ENCODE results near the gene FGF8. TPM values are rescaled to one million over a fixed set of nuclear protein-coding genes. Genes with fewer than 3 reads are reported as not detected.

FGF8 gene
- total and polyA plus RNA-seq, 4 donors: 0.08 TPM; not detected in 3

DNA sequence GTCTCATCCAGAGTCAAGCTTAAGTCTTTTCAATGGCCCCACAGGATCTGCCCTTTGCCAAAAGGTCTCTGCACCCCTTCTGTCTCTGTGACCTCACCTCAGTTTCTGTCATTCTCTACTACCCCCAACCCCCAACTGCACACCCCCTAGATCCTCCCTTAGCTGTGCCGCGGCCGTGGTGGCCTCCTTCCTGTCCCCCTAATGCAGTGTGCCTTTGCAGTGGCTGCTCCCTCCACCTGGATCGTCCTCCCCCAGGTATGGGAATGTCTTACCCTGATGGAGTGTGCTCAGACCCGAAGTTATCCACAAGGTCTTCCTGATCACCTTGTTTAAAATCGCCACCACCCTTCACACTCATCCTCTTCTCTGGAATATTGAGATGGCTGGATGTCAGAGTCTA, 9.6 kb downstream of the FGF8 start:
- H3K9me3 ChIP-seq (ENCODE audit: control insufficient read depth in 4 of 4, insufficient read depth in 3 of 4, low read length in 3 of 4): peaks cover 0 to 5% (median 0%) of the 10 kb centered on the region in 4 donors
- DNase-seq: no peak
- H3K4me3 ChIP-seq: no peak overlapping the region
- TF ChIP-seq, protein P1, sequence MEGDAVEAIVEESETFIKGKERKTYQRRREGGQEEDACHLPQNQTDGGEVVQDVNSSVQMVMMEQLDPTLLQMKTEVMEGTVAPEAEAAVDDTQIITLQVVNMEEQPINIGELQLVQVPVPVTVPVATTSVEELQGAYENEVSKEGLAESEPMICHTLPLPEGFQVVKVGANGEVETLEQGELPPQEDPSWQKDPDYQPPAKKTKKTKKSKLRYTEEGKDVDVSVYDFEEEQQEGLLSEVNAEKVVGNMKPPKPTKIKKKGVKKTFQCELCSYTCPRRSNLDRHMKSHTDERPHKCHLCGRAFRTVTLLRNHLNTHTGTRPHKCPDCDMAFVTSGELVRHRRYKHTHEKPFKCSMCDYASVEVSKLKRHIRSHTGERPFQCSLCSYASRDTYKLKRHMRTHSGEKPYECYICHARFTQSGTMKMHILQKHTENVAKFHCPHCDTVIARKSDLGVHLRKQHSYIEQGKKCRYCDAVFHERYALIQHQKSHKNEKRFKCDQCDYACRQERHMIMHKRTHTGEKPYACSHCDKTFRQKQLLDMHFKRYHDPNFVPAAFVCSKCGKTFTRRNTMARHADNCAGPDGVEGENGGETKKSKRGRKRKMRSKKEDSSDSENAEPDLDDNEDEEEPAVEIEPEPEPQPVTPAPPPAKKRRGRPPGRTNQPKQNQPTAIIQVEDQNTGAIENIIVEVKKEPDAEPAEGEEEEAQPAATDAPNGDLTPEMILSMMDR (IDR thresholded peaks at IDR 0.05; ENCODE audit: control extremely low read depth, extremely low read depth): no peak
- 73 to 79% methylated on average over 6 of the region's 6 CpGs for WGBS, 2 donors
- H3K27ac ChIP-seq (ENCODE audit: low read depth in 1 of 2, low read length in 1 of 2): no peak overlapping the region
- no peak for ATAC-seq (ENCODE audit: insufficient read depth, low FRiP score)
- no peaks in the 10 kb centered on the region for H3K36me3 ChIP-seq (ENCODE audit: control insufficient read depth in 4 of 4, insufficient read depth in 4 of 4, low read length in 4 of 4)
- H3K9ac ChIP-seq (ENCODE audit: insufficient read depth in 1 of 2, low read length in 2 of 2): no peak overlapping the region
- H3K27me3 ChIP-seq (ENCODE audit: control insufficient read depth in 3 of 3, insufficient read depth in 3 of 3, low read length in 2 of 3): peaks cover 5 to 27% (median 10%) of the 10 kb centered on the region in 3 donors
- peaks cover 0 to 12% (median 0%) of the 10 kb centered on the region in 5 donors for H3K4me1 ChIP-seq (ENCODE audit: control insufficient read depth in 5 of 5, insufficient read depth in 5 of 5, low read length in 5 of 5)

DNA sequence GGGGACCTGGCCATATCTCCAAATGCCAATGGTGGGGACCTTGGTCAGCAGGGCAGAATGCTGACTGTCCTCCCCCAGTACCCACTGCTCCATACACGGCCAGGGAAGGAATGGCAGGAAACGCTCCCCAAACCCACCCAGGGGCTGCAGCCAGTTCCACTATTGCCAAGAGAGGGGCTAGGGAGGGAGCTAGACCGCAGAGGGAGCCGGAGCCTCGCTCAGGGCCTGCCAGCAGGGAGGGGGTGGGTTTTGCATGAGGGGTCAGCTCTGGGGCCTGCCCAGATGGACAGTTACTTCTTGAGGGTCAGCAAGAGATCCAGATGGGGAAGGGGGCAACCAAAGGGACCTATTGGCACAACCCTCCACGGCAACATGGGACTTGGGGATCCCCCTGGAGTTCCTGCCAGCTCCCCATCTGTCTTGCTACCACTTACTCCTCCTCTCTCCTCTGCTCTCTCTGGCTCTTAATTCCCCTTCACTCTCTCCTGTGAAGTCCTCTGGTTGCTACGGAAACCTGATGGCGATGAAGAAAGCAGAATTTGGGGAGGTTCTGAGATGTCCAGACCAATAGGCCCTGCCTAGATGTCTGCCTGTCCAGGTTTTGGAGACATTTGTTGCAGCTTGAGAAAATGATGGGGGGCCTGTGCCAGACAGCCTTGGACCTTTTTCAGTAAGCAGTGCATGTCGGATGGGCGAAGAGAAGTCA, 12.6 kb downstream of the FGF8 start:
- WGBS, 2 donors: 83 to 88% methylated on average over 10 of the region's 10 CpGs
- no peak overlapping the region for H3K4me3 ChIP-seq
- peaks cover 0 to 14% (median 5%) of the 10 kb centered on the region in 3 donors for H3K27me3 ChIP-seq (ENCODE audit: control insufficient read depth in 3 of 3, insufficient read depth in 3 of 3, low read length in 2 of 3)
- TF ChIP-seq, protein P1 (IDR thresholded peaks at IDR 0.05; ENCODE audit: control extremely low read depth, extremely low read depth): no peak
- H3K4me1 ChIP-seq (ENCODE audit: control insufficient read depth in 5 of 5, insufficient read depth in 5 of 5, low read length in 5 of 5): peaks cover 0 to 12% (median 0%) of the 10 kb centered on the region in 5 donors
- peaks cover 0 to 1% (median 0%) of the 10 kb centered on the region in 4 donors for H3K9me3 ChIP-seq (ENCODE audit: control insufficient read depth in 4 of 4, insufficient read depth in 3 of 4, low read length in 3 of 4)
- H3K9ac ChIP-seq (ENCODE audit: insufficient read depth in 1 of 2, low read length in 2 of 2): no peak overlapping the region
- H3K36me3 ChIP-seq (ENCODE audit: control insufficient read depth in 4 of 4, insufficient read depth in 4 of 4, low read length in 4 of 4): no peaks in the 10 kb centered on the region
- ATAC-seq (ENCODE audit: insufficient read depth, low FRiP score): no peak
- H3K27ac ChIP-seq (ENCODE audit: low read depth in 1 of 2, low read length in 1 of 2): no peak overlapping the region
- no peak for DNase-seq

DNA sequence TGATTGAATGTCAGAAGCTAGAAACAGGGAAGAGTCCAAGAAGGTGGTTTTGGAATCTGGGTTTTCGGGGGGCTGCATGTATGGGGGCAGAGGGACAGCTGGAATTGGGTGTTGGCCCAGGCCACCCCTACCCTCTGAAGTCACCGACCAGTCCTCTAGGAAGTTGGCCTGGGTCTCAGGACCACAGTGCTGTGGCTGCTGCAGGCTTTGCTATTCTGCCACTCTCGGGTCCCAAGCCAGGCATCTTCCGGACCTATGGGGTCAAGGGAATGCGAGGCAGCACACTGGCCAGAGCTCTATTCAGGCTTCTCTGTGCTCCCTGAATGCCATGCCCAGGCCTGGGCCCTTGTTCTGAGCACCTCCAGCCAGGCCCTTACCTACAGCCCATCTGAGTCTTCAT, 13.2 kb downstream of the FGF8 start:
- WGBS, 2 donors: 92 to 95% methylated on average over 5 of the region's 5 CpGs

More for the DNA sequence above, 13.2 kb downstream of the FGF8 start:
- TF ChIP-seq, protein P1 (IDR thresholded peaks at IDR 0.05; ENCODE audit: control extremely low read depth, extremely low read depth): no peak
- DNase-seq (no peak), ATAC-seq (ENCODE audit: insufficient read depth, low FRiP score) (no peak)
- peaks cover 0 to 14% (median 5%) of the 10 kb centered on the region in 3 donors for H3K27me3 ChIP-seq (ENCODE audit: control insufficient read depth in 3 of 3, insufficient read depth in 3 of 3, low read length in 2 of 3)
- no peak overlapping the region for H3K9ac ChIP-seq (ENCODE audit: insufficient read depth in 1 of 2, low read length in 2 of 2)
- H3K4me3 ChIP-seq: no peak overlapping the region
- H3K27ac ChIP-seq (ENCODE audit: low read depth in 1 of 2, low read length in 1 of 2): no peak overlapping the region
- peaks cover 0 to 9% (median 0%) of the 10 kb centered on the region in 5 donors for H3K4me1 ChIP-seq (ENCODE audit: control insufficient read depth in 5 of 5, insufficient read depth in 5 of 5, low read length in 5 of 5)
- H3K36me3 ChIP-seq (ENCODE audit: control insufficient read depth in 4 of 4, insufficient read depth in 4 of 4, low read length in 4 of 4): no peaks in the 10 kb centered on the region
- H3K9me3 ChIP-seq (ENCODE audit: control insufficient read depth in 4 of 4, insufficient read depth in 3 of 4, low read length in 3 of 4): peaks cover 0 to 1% (median 0%) of the 10 kb centered on the region in 4 donors

Data from lung (tissue), 12 donors.